PC-3 (cell line): ENCODE measurements around the gene MCRIP1. TPM values are rescaled to one million over a fixed set of nuclear protein-coding genes. Genes with fewer than 3 reads are reported as not detected.

Experiments used
- ATAC-seq: fragments of 200-7000 bp; cut with Tn5 transposase; 2 replicates; pipeline ENCODE4 v1.9.1; 2020; ENCODE audit warnings: mild to moderate bottlenecking, moderate library complexity
- BruUV-seq: library from RNA; stranded (reverse); fragments of 400-500 nt; replicated peaks from 2 replicates; lab custom pipeline; 2021; lab: Mats Ljungman, UMichigan
- CTCF ChIA-PET: fragments of 300-600 bp; sonication (Branson Sonifier 250); formaldehyde crosslinking; loops from one replicate; lab custom pipeline; 2022; ENCODE audit warnings: antibody characterized with exemption; lab: Charles Lee
- POLR2A ChIA-PET: fragments of 300-600 bp; sonication (Branson Sonifier 250); formaldehyde crosslinking; loops from one replicate; lab custom pipeline; 2022; ENCODE audit warnings: antibody characterized with exemption; ENCODE audit not compliant: unreplicated experiment; lab: Charles Lee
- DNase-seq: peaks from one replicate; pipeline ENCODE4 v3.0.0-alpha.2; 2015
- H2AFZ ChIP-seq: fragments of 300-600 bp; sonication (generic); 2 replicates; pipeline ENCODE4 v1.6.0; 2016; ENCODE audit warnings: antibody characterized with exemption, low read length
- H3F3A ChIP-seq: fragments of 300-600 bp; sonication (generic); one replicate; pipeline ENCODE4 v1.6.0; 2017; ENCODE audit warnings: antibody characterized with exemption, low read length, control low read depth, mild to moderate bottlenecking; ENCODE audit not compliant: unreplicated experiment
- H3K27ac ChIP-seq: fragments of 300-600 bp; sonication (generic); 2 replicates; pipeline ENCODE4 v1.5.1; 2016; ENCODE audit warnings: mild to moderate bottlenecking, low read length
- H3K27me3 ChIP-seq: fragments of 300-600 bp; sonication (generic); 2 replicates; pipeline ENCODE4 v1.6.1; 2016; ENCODE audit warnings: low read length, mixed read lengths
- H3K36me3 ChIP-seq: fragments of 300-600 bp; sonication (generic); 2 replicates; pipeline ENCODE4 v1.6.1; 2016; ENCODE audit warnings: low read depth, mixed run types, low read length, mixed read lengths
- H3K4me1 ChIP-seq: fragments of 300-600 bp; sonication (generic); 2 replicates; pipeline ENCODE4 v1.5.1; 2016; ENCODE audit warnings: low read length; ENCODE audit not compliant: insufficient read depth
- H3K4me2 ChIP-seq: fragments of 300-600 bp; sonication (generic); 2 replicates; pipeline ENCODE4 v1.6.0; 2016; ENCODE audit warnings: low read length
- H3K4me3 ChIP-seq: fragments of 300-600 bp; sonication (generic); 2 replicates; pipeline ENCODE4 v1.5.1; 2016; ENCODE audit warnings: mild to moderate bottlenecking, low read length, mixed read lengths
- H3K79me2 ChIP-seq: fragments of 300-600 bp; sonication (generic); 2 replicates; pipeline ENCODE4 v1.6.1; 2017; ENCODE audit warnings: low read length, mixed read lengths
- H3K9ac ChIP-seq: fragments of 300-600 bp; sonication (generic); 2 replicates; pipeline ENCODE4 v1.6.0; 2016; ENCODE audit warnings: mild to moderate bottlenecking, low read length
- H3K9me2 ChIP-seq: fragments of 300-600 bp; sonication (generic); replicated peaks from 2 replicates; pipeline ENCODE4 v1.6.1; 2016; ENCODE audit warnings: mixed run types, low read length, mixed read lengths
- H3K9me3 ChIP-seq: fragments of 300-600 bp; sonication (generic); 2 replicates; pipeline ENCODE4 v1.6.1; 2016; ENCODE audit warnings: low read length, mixed read lengths
- H4K20me1 ChIP-seq: fragments of 300-600 bp; sonication (generic); 2 replicates; pipeline ENCODE4 v1.6.1; 2016; ENCODE audit warnings: low read length, mixed read lengths
- CTCF ChIP-seq: fragments of 300-600 bp; sonication (generic); conservative IDR thresholded peaks from 2 replicates; pipeline ENCODE4 v1.5.1; 2017; ENCODE audit warnings: antibody characterized with exemption, low read depth, mild to moderate bottlenecking, low read length
- EZH2 ChIP-seq: fragments of 300-600 bp; sonication (generic); IDR thresholded peaks from one replicate; pipeline ENCODE4 v1.6.1; 2017; ENCODE audit warnings: antibody characterized with exemption, mild to moderate bottlenecking, low read length; ENCODE audit not compliant: unreplicated experiment
- EZH2phosphoT487 ChIP-seq: fragments of 300-600 bp; sonication (generic); IDR thresholded peaks from 2 replicates; pipeline ENCODE4 v1.6.1; 2018; ENCODE audit warnings: mild to moderate bottlenecking, antibody characterized with exemption, low read length, borderline replicate concordance
- intact Hi-C: fragments of 100-400 bp; cut with micrococcal nuclease; formaldehyde crosslinking; loops from 2 replicates; pipeline ENCODE4 v1.9.0; 2023
- total RNA-seq: library from RNA; depleted of rRNA; stranded (reverse); fragments of >200 nt; gene quantifications from 2 replicates; pipeline ENCODE4 v1.2.3, GENCODE V29; 2014

The MCRIP1 gene
- total RNA-seq, 1 experiment from 2014 or later: 90.9 TPM

- Histone ChIP-seq H4K20me1 (peaks cover 7% of the 10 kb centered on the region; the same call in 1 of the 2 replicates), H3K27me3 (no peaks in the 10 kb centered on the region), H3K4me1 (no peaks in the 10 kb centered on the region), H3K4me2 (no peak overlapping the region), H2AFZ (no peak overlapping the region), H3K4me3 (no peak overlapping the region), H3K79me2 (peaks cover 10% of the 10 kb centered on the region), H3K36me3 (peaks cover 54% of the 10 kb centered on the region), H3K9me3 (no peaks in the 10 kb centered on the region), H3K9ac (no peak overlapping the region), H3K27ac (no peak overlapping the region), H3F3A (no peaks in the 10 kb centered on the region), H3K9me2 (no peaks in the 10 kb centered on the region)
- intact Hi-C loops: no loop called here
- DNase-seq (no peak), ATAC-seq (no peak)
- no peak for TF ChIP-seq EZH2
- CTCF ChIA-PET: no interaction called here
- BruUV-seq: no TSS peak
- POLR2A ChIA-PET: no interaction called here
Observed at GRCh38 chr17:81846743-81847689, 13.9 kb upstream of the MCRIP1 start.

GRCh38 chr17:81845881-81846742 is 13.0 kb upstream of the MCRIP1 start:
- TSS peak; percentile 10 for BruUV-seq
- Histone ChIP-seq H3K79me2 (peaks cover 1% of the 10 kb centered on the region; the same call in 1 of the 2 replicates), H3K9ac (no peak overlapping the region), H3K27me3 (no peaks in the 10 kb centered on the region), H3K4me1 (no peaks in the 10 kb centered on the region), H3K9me2 (no peaks in the 10 kb centered on the region), H3K9me3 (no peaks in the 10 kb centered on the region), H3K27ac (no peak overlapping the region), H3K36me3 (peaks cover 46% of the 10 kb centered on the region), H2AFZ (no peak overlapping the region), H3F3A (no peaks in the 10 kb centered on the region), H3K4me3 (no peak overlapping the region), H4K20me1 (no peaks in the 10 kb centered on the region), H3K4me2 (no peak overlapping the region)
- ChIA-PET POLR2A (interaction anchor here (0.6 kb wide), 1 partner anchor 678 kb away, joined by 3 read pairs; no protein-coding TSS in a partner anchor), CTCF (no interaction called here)
- intact Hi-C loops: no loop called here
- ATAC-seq (no peak), DNase-seq (no peak)
- TF ChIP-seq EZH2: no peak
- TF ChIP-seq CTCF: no peak
- no peak for TF ChIP-seq EZH2phosphoT487

DNA sequence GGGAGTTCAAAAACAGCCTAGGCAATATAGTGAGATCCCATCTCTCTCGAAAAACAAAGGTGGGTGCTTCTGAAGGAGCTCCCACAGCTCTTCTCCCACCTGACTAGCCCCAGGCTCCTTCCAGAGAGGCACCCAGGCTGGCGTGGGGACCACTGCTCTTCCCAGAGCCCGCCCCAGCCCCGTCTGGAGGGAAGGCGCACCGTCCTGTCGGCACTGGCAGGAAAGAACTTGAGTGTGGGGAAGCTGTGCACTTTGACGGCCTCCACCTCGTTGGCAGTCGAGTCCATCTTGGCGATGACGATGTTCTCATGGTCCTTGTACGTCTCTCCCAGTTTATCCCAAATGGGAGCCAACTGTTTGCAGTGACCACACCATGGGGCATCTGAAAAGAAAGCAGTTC is 12.3 kb upstream of the MCRIP1 start:
- H3K27me3 ChIP-seq: no peaks in the 10 kb centered on the region
- no peaks in the 10 kb centered on the region for H3F3A ChIP-seq
- no peaks in the 10 kb centered on the region for H3K4me1 ChIP-seq
- H3K9ac ChIP-seq: no peak overlapping the region
- H3K27ac ChIP-seq: no peak overlapping the region
- H3K9me2 ChIP-seq: no peaks in the 10 kb centered on the region
- ChIA-PET POLR2A (no interaction called here), CTCF (no interaction called here)
- TF ChIP-seq CTCF: no peak
- no peak overlapping the region for H3K4me2 ChIP-seq
- H3K36me3 ChIP-seq: peaks cover 45% of the 10 kb centered on the region
- H3K79me2 ChIP-seq: no peaks in the 10 kb centered on the region
- ATAC-seq: no peak
- no peak overlapping the region for H2AFZ ChIP-seq
- no peak overlapping the region for H3K4me3 ChIP-seq
- no peak for DNase-seq
- intact Hi-C loops: no loop called here
- no peaks in the 10 kb centered on the region for H3K9me3 ChIP-seq
- H4K20me1 ChIP-seq: no peaks in the 10 kb centered on the region
- BruUV-seq: no TSS peak
